Measurements from ENCODE around the gene ISL1. TPM values are rescaled to one million over a fixed set of nuclear protein-coding genes. Genes with fewer than 3 reads are reported as not detected.

Gene ISL1
- total RNA-seq, 2 experiments from 2014 or later: not detected

- no peak overlapping the region for H3K4me3 Mint-ChIP-seq
- DNase-seq: no peak
- peaks cover 7% of the 10 kb centered on the region for H3K9me3 Mint-ChIP-seq
- H3K4me1 Mint-ChIP-seq: no peaks in the 10 kb centered on the region
- H3K27me3 Mint-ChIP-seq: peaks cover 70% of the 10 kb centered on the region
- H3K36me3 Mint-ChIP-seq: no peaks in the 10 kb centered on the region
- no peak overlapping the region for H3K27ac Mint-ChIP-seq
Measured at GRCh38 chr5:51395666-51396356, 12.6 kb downstream of the ISL1 start.

- H3K4me3 Mint-ChIP-seq: no peak overlapping the region
- H3K27me3 Mint-ChIP-seq: peaks cover 65% of the 10 kb centered on the region
- H3K4me1 Mint-ChIP-seq: no peaks in the 10 kb centered on the region
- H3K36me3 Mint-ChIP-seq: no peaks in the 10 kb centered on the region
- no peak overlapping the region for H3K27ac Mint-ChIP-seq
- no peak for DNase-seq
- peaks cover 7% of the 10 kb centered on the region for H3K9me3 Mint-ChIP-seq
Measured at GRCh38 chr5:51396797-51397196, 13.5 kb downstream of the ISL1 start.

- Mint-ChIP-seq H3K36me3 (no peaks in the 10 kb centered on the region), H3K27ac (no peak overlapping the region), H3K27me3 (peaks cover 60% of the 10 kb centered on the region), H3K4me1 (no peaks in the 10 kb centered on the region), H3K9me3 (peaks cover 4% of the 10 kb centered on the region), H3K4me3 (no peak overlapping the region)
- DNase-seq: no peak
Measured at GRCh38 chr5:51397996-51398395, 14.7 kb downstream of the ISL1 start.

- no peak overlapping the region for H3K4me3 Mint-ChIP-seq
- peaks cover 4% of the 10 kb centered on the region for H3K9me3 Mint-ChIP-seq
- no peaks in the 10 kb centered on the region for H3K4me1 Mint-ChIP-seq
- no peak for DNase-seq
- peaks cover 59% of the 10 kb centered on the region for H3K27me3 Mint-ChIP-seq
- no peak overlapping the region for H3K27ac Mint-ChIP-seq
- no peaks in the 10 kb centered on the region for H3K36me3 Mint-ChIP-seq
Measured at GRCh38 chr5:51398875-51399642, 15.8 kb downstream of the ISL1 start.

DNA sequence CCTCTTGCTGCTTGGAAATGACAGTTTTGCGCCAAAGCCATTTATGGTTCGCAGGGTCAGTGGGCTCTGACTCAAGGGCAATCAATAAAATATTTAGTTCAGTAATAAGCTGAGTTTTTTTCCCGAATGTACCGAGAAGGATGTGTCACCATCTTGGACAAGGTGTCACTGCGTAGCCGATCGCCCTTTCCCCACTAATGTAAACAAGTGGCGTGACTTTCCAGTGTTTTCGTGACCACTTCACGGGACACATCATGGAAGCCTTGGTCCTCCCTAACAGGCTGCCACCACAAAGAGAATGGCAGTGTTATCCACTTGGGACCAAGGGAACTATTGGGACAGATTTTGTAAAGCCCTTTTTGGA, 16.4 kb downstream of the ISL1 start:
- H3K27me3 Mint-ChIP-seq: peaks cover 57% of the 10 kb centered on the region

DNA sequence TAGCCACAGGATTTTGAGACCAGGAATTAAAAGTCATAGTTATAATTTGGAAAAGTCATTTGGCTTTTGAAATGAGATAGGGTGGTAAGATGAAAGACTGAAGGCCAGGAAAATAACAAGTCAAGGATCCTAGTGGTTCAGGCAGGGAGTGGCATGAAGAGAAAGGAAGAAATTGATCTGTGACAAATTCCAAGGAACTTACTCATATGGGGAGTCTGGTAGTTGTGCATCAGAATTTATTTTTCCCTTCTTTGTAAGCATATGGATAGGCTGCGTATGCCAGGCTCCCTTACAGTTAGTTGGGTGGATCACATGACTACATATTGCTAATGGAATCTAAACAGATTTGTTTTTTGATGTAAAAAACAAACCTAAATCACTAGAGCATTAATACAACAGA, 21.0 kb downstream of the ISL1 start:
- Mint-ChIP-seq H3K27me3 (peaks cover 18% of the 10 kb centered on the region), H3K36me3 (no peaks in the 10 kb centered on the region), H3K27ac (no peak overlapping the region), H3K4me3 (no peak overlapping the region), H3K9me3 (peaks cover 4% of the 10 kb centered on the region), H3K4me1 (no peaks in the 10 kb centered on the region)
- DNase-seq: no peak

More for the DNA sequence above, 16.4 kb downstream of the ISL1 start:
- no peak overlapping the region for H3K27ac Mint-ChIP-seq
- DNase-seq: no peak
- H3K9me3 Mint-ChIP-seq: peaks cover 4% of the 10 kb centered on the region
- H3K36me3 Mint-ChIP-seq: no peaks in the 10 kb centered on the region
- H3K4me3 Mint-ChIP-seq: no peak overlapping the region
- H3K4me1 Mint-ChIP-seq: no peaks in the 10 kb centered on the region

- no peak overlapping the region for H3K4me3 Mint-ChIP-seq
- H3K36me3 Mint-ChIP-seq: no peaks in the 10 kb centered on the region
- H3K4me1 Mint-ChIP-seq: no peaks in the 10 kb centered on the region
- DNase-seq: no peak
- H3K27me3 Mint-ChIP-seq: no peaks in the 10 kb centered on the region
- no peak overlapping the region for H3K27ac Mint-ChIP-seq
- no peaks in the 10 kb centered on the region for H3K9me3 Mint-ChIP-seq
Measured at GRCh38 chr5:51411921-51412325, 28.7 kb downstream of the ISL1 start.

GRCh38 chr5:51414516-51414915, 31.3 kb downstream of the ISL1 start:
- H3K27me3 Mint-ChIP-seq: no peaks in the 10 kb centered on the region
- no peaks in the 10 kb centered on the region for H3K36me3 Mint-ChIP-seq
- DNase-seq: no peak
- no peak overlapping the region for H3K27ac Mint-ChIP-seq
- H3K4me3 Mint-ChIP-seq: no peak overlapping the region
- H3K4me1 Mint-ChIP-seq: no peaks in the 10 kb centered on the region
- peaks cover under 1% of the 10 kb centered on the region for H3K9me3 Mint-ChIP-seq

GRCh38 chr5:51416149-51416548, 32.9 kb downstream of the ISL1 start:
- no peaks in the 10 kb centered on the region for H3K27me3 Mint-ChIP-seq
- no peaks in the 10 kb centered on the region for H3K4me1 Mint-ChIP-seq
- no peaks in the 10 kb centered on the region for H3K36me3 Mint-ChIP-seq
- H3K27ac Mint-ChIP-seq: no peak overlapping the region
- no peak for DNase-seq
- H3K4me3 Mint-ChIP-seq: no peak overlapping the region
- H3K9me3 Mint-ChIP-seq: peaks cover 2% of the 10 kb centered on the region

- H3K9me3 Mint-ChIP-seq: peaks cover under 1% of the 10 kb centered on the region
- H3K4me1 Mint-ChIP-seq: no peaks in the 10 kb centered on the region
- no peak for DNase-seq
- H3K36me3 Mint-ChIP-seq: no peaks in the 10 kb centered on the region
- H3K27me3 Mint-ChIP-seq: no peaks in the 10 kb centered on the region
- H3K4me3 Mint-ChIP-seq: no peak overlapping the region
- no peak overlapping the region for H3K27ac Mint-ChIP-seq
Measured at GRCh38 chr5:51433052-51433710, 49.9 kb downstream of the ISL1 start.

- Mint-ChIP-seq H3K36me3 (no peaks in the 10 kb centered on the region), H3K9me3 (no peaks in the 10 kb centered on the region), H3K27me3 (no peaks in the 10 kb centered on the region), H3K4me1 (no peaks in the 10 kb centered on the region), H3K4me3 (no peak overlapping the region), H3K27ac (no peak overlapping the region)
- DNase-seq: no peak
Measured at GRCh38 chr5:51439232-51439631, 56.0 kb downstream of the ISL1 start.

Data from activated naive CD8-positive, alpha-beta T cell treated with anti-CD3 and anti-CD28 coated beads for 36 hours (primary cell).